Femur (tissue), 1 donor: ENCODE results near the gene SHC3.
"Not testable (repeated sequence)": the region's sequence is repeated elsewhere in the genome, so short reads cannot be mapped to it uniquely, and the experiment has no call there.

ENCODE experiments used
- DNase-seq: peaks from one replicate; pipeline ENCODE4 v3.0.0-alpha.2; 2017

Gene SHC3, protein sequence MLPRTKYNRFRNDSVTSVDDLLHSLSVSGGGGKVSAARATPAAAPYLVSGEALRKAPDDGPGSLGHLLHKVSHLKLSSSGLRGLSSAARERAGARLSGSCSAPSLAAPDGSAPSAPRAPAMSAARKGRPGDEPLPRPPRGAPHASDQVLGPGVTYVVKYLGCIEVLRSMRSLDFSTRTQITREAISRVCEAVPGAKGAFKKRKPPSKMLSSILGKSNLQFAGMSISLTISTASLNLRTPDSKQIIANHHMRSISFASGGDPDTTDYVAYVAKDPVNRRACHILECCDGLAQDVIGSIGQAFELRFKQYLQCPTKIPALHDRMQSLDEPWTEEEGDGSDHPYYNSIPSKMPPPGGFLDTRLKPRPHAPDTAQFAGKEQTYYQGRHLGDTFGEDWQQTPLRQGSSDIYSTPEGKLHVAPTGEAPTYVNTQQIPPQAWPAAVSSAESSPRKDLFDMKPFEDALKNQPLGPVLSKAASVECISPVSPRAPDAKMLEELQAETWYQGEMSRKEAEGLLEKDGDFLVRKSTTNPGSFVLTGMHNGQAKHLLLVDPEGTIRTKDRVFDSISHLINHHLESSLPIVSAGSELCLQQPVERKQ

DNA sequence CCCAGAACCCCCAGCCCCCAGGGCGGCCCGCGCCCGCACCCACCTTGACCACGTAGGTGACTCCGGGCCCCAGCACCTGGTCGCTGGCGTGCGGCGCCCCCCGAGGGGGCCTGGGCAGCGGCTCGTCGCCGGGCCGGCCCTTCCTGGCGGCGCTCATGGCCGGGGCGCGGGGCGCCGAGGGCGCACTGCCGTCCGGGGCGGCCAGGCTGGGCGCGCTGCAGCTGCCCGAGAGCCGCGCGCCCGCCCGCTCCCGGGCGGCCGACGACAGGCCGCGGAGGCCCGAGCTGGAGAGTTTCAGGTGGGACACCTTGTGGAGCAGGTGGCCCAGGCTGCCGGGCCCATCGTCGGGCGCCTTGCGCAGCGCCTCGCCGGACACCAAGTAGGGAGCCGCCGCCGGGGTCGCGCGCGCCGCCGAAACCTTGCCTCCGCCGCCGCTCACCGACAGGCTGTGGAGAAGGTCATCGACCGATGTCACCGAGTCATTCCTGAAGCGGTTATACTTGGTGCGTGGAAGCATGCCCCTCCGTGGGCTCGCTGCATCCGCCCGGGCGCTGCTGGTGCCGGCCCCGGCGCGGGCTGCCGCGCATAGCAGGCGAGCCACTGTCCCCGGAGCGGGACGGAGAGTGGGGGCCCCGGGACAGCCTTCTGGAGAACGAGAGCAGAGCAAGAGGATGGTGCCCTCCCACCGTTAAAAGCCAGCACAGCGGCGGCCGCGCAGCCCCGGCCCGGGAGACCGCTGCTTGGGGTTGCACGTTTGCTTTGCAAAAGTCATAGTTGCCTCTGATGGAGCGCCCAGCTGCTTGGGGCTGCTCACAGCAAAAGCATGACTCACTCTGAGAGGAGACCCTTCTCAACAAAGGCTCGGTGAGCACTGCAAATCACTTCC is at the start of gene SHC3:
TSS of gene SHC3 (minus strand) at position 875 of the 886 bp plus-strand sequence. CDS start at position 517, 358 bp downstream.
- no peak for DNase-seq

DNA sequence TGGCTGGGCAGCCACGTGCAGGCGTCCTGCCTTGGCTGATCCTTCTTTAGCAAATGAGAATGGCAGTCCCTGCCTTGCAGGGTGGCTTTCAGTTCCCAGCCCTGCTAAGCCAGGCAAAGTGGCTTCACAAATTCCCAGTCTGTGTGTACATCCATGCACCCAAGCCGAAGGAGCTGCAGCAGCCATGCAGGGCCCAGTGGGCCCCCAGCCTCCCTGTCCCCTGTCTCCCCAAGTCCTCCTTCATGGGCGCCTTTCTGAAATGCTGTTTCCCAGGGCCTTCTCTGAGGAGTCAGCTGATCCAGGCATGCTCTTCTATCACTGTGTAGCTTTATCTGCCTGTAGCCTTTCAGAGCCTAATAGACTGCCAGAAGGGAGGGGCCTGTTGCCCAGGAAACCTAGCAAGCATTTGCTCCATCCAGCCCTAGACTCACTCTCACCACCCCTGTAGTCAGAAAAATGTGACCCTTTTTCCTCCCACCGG is 47.4 kb upstream of the SHC3 start:
- peak; percentile 55 for DNase-seq

DNA sequence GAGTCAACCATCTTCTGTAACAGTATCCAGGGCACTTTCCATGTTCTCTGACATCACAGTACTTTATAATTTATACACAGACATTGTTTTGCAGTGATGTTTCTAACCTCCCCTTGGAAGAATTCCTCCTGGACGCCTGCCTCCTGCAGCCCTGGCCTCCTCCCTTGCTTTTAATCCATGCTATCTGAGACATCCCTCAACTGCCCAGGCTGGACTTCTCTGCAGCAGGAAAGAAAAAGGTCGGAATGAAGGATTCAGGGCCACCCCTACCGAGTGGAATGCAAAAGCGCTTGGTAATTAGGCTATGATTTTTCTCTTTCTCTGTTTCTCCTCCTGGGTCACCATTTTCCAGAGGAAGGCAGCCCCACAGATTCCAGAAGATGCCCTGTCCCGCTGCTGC is 47.0 kb upstream of the SHC3 start:
- DNase-seq, result peak; percentile 37

DNA sequence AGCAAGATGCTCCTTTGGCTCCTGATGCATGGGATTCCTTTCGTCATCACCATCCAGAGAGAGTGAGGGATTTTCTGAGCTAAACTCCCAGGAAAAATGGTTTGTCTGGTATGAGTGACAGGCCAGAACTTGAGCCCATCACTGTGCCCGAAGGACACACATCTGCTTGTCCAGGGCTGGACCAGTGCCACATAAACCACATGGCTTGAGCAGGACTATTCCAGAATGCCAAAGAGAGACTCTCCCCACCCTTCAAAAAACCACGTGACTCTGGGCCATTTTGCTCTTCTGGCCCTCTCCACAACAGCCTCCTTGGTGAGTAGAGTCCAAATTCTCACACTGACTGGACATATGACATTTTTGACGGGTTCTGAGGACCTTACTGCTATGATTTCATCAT is 46.4 kb upstream of the SHC3 start:
- no peak for DNase-seq

DNA sequence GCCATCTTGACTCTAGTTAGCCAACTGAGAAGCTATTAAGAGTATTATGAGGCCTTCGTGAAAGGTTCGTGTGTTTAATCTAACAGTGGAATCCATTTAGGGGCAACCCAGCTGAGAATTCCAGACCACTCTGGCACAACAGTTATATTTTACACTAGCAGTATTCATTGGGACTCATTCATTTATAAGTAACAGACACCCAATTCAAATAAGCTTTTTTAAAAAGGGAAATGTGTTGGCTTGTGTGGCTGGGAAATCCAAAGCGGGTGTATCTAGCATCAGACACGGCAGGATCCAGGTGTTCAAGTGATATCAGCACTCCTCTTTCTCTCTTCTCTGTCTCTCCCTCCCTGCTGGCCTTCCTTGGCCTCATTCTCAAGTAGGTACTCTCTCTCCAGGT is 46.0 kb upstream of the SHC3 start:
- no peak for DNase-seq

DNA sequence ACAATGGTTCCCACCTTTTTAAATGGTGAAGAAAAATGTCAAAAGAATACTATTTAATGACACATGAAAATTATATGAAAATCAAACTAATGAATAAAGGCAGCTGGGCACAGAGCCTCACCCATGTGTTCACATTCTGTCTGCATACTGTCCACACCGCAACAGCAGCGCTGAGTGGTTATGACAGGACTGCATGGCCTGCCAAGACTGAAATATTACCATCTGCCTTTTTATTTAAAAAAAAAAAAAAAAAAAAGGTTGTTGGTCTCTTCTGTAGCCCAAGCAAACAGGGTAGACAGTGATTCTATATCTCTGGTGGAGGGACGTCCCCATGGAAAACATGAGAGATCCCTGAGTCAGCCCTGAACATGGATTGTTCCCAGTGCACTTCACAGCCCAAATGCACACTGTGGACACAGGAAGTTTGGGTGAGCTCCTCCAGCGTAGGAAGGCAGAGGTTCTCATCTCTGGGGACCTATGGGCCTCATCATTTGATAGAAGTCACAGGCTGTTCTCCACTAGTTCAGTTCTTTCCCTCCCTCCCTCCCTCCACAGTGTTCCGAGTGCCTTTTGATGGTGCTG is 44.9 kb upstream of the SHC3 start:
- DNase-seq, result no peak

DNA sequence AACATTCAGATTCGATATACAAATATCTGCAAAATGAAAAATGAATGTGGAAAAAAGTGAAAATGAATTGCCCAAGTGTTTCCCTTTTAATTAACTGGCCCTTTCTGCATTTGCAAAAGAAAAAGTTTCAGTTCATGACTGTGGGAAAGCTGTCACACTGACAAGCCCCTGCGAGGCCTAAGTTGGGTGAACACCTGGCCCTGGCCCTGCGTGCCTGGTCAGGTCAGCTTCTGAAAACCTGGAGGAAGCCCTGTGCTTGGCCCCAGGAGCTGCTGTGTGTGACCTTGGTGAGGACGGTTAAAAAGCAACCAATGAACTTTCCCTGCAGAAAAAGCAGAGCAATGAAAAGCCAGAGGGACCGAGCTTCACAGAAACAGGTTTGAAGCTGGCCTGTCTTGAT is 41.0 kb upstream of the SHC3 start:
- DNase-seq, result no peak

DNA sequence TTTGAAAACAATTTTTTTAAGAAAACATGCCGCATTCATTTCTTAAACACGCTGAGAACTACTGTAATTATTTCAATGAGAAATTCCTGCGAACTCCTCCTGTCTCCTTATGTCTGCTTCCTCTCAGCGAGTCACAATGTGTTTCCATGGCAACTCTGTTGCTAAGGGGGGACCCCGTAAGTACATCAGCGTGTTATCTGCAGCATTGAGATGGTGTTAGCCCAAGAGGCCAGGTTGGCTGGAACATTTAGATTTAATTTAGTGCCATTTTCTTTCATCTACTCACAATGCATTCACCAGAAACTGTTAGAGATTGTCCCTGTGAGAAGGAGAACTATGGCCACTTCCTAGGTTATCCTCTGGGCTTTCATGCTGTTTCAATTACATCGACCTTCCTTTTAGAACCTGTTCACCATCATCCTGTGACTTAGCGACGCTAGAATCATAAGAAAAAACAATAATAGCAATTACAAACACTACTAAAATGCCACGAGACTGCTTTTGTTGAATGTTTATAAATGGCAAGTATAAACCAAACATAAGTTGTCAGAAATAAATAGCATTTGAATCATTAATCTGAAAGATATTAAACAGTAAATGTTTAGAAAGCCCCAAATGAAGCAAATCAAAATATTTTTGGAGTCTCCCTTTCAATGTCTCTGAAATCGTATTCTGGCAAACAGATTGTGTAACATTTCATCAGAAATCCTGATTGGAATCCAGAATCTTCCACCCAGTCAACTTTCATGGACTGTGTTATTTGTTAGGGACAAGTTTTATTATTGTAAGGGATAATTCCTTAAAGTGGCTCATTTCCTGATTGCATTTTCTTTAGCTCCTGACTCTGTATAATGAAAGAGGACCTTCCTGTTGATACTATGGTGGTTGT is 39.7 kb upstream of the SHC3 start:
- no peak for DNase-seq

DNA sequence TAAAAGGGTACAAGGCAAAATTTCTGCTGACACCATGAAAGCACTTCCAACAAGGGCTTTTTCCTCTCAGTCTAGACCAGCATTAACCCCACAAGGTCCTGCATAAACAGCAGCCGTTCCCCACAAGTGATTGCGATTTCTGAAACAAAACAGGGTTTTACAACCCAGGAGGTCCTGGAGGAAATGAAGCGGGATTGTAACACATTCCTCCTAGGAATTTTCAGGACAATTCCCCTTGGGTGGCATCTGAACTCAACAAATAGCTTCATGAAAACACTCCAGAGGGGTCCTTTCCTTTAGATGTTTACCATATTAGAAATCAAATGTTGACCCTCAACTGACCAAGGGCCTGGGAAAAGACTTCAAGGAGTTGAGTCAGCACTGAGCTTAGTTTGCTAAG is 36.7 kb upstream of the SHC3 start:
- no peak for DNase-seq

DNA sequence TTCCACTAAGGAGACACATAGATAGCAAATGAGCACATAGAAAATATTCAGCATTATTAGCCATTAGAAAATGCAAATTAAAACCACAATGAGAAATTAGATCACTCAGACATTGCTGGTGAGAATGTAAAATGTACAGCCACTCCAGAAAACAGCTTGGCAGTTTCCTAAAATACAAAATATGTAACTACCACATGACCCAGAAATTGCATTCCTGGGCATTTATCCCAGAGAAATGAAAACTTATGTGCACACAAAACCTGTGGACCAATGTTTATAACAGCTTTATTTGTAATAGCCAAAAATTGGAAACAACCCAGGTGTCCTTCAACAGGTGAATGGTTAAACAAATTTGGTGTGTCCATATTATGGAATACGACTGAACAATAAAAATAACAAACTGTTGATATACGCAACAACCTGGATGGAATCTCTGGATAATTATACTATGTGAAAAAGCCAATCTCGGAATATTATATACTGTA is 34.8 kb upstream of the SHC3 start:
- no peak for DNase-seq

DNA sequence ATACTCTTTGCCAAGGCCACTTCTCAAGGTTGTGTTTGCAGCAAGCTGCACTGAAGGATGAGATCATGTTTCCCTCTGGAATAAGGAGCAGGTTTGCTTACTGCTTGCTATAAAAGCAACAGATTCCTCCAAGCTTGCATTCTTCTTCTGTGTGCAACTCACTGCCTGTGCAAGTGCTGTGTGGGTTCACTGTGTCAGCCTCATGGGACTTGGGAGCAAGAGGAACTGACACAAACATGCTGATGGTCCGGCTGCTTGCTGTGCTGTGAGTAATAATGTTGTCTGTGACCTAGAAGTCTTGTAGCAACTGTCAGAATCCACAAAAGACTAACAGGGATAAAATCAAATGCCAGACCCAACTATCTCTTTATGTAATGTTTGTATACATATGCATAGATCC is 33.6 kb upstream of the SHC3 start:
- no peak for DNase-seq

DNA sequence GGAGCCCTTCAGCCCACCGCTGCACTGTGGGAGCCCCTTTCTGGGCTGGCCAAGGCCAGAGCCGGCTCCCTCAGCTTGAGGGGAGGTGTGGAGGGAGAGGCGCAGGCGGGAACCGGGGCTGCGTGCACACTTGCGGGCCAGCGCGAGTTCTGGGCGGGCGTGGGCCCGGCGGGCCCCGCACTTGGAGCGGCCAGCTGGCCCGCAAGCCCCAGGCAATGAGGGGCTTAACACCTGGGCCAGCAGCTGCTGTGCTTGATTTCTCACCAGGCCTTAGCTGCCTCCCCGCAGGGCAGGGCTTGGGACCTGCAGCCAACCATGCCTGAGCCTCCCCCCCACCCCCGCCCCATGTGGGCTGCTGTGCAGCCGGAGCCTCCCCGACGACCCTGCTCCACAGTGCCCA is 30.7 kb upstream of the SHC3 start:
- DNase-seq, result not testable (repeated sequence)

DNA sequence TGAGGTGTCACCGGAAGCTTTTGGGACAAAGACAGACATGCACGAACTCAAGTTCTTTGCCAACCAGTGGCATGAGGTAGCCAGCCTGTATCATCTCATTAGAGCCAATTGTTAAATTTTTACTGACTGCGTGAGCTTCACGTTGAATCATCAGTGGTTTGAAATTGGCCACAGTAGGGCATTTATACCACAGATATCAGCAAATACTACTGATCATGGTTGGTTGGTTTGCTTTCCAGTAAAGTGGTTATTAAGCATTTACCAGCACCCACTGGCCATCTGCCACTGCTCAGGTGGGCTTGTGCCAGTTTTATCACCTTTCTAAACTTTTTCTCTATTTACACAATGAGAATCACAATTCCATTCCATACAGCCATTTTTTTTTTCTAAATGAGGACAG is 28.4 kb upstream of the SHC3 start:
- no peak for DNase-seq

DNA sequence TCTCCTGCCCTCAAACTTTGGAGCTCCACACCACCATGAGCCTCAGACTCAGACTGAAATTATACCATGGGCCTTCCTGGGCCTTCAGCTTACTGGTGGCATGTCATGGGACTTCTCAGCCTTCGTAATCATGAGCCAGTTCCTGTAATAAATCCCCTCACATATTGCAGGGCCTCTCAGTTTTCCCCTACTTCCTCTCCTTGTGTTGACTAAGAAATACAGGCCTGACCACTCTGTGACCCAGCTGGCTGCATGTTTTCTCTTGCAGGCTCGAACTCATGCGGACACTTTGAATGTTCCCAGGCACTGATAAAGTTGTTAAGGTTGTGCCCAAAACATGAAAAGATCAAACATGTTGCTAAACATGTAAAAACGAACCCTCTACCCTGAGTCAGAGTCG is 26.2 kb upstream of the SHC3 start:
- no peak for DNase-seq

DNA sequence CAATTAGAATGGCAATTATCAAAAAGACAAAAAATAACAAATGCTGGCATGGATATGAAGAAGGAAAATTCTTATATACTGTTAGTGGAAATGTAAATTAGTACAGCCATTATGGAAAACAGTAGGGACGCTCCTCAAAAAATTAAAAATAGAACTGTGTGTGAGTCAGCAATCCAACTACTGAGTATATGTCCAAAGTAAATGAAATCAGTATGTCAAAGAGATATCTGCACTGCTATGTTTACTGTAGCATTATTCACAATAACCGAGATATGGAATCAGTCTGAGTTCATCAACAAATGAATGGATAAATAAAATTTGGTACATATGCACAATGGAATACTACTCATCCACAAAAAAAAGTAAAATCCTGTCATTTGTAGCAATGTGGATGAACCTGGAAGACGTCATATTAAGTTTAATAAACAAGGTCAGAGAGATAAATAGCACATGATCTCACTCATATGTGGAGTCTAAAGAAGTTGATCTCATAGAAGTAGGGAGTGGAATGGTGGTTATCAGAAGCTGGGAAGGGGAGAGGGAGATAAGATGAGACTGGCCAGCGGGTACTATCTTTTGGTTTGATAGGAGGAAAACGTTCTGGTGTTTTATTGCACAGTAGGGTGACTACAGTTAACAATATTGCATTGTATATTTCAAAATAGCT is 16.6 kb upstream of the SHC3 start:
- no peak for DNase-seq

DNA sequence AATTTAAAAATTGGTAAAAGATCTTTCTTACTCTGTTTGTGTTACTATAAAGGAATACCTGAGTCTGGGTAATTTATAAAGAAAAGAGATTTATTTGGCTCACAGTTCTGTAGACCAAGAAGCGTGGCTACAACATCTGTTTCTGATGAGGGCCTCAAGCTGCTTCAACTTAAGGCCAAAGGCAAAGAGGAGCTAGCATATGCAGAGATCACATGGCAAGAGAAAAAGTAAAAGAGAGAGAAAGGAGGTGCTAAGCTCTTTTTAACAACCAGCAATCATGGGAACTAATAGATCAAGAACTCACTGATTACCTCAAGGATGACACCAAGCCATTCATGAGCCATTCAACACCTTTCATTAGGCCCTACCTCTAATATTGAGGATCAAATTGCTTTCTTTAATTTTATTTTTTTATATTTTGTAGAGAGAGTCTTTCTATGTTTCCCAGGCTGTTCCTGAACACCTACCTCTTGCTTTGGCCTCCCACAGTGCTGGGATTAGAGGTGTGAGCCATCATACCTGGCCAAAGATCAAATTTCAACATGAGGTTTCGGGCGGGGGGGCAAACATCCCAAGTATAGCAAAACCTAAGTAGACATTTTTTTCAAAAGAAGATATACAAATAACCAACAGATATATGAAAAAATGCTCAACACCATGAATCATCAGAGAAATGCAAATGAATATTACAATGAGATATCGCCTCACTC is 16.0 kb upstream of the SHC3 start:
- no peak for DNase-seq

DNA sequence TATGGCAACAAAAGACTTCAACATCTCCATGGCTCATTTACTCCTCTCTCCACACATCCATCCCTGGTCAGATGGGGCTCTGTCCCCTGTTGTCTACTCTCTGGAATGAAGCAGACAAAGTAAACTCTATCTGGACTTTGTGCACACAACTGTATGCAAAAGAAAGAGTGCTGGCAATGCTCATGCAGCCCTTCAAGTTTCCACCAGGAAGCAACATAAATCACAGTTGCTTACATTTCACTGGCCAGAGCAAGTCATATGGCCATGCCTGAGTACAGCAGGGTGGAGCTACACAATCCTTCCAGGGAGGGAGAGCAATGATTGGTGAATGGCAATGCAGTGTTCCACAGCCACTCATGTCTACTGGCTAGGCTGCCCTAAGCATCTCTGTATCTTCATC is 12.4 kb upstream of the SHC3 start:
- DNase-seq, result no peak

DNA sequence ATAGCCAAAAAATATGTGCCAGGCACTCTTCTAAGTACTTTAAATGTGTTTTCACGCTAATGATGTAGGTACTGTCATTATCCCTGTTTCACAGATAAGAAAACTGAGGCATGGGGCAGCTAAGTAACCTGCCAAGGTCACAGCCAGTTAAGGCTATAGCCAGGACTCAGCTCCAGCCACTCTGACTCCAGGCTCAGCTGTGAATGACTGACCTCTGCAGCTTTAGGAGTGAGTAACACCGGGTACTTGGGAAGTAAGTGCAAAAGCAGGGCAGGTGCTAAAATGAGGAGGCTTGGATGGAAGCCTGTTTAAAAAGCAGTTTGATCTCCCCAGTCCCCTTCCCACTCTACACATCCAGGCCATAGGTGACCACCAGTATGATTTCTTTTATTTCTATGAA is 10.6 kb upstream of the SHC3 start:
- no peak for DNase-seq

DNA sequence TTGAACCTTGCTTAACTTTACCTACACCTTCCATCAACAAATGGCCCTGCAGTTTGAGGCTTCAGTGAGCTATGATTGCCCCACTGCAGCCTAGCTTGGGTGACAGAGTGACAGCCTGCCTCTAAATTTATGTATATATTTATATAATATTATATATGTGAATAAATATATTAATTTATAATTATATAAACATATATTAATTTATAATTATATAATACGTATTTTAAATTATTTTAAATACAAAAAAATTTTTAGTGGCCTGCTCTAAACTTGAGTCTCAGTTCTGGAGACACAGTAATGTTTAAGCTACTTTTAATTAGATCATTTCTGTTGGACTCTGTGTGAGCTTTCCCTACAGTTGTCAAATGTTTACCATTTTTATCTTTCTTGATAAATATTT is 9.3 kb upstream of the SHC3 start:
- no peak for DNase-seq

DNA sequence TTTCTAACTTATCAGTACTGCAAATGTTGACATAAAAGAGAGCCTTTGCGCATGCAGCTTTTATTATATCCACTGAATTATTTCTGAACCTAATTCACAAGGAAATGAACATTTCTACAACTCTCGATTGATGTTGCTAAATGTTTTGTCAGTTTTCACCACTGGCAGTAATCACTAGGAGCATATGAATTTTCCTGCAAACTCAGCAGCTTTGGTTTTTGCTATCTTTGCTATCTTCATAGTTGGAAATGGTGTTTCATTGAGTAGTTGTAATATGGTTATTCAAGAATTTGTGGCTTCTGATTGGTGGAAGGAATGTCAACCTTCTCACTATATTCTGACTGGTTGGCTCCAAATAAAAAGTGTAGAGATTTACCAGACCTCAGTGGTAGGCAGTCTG is 8.9 kb upstream of the SHC3 start:
- DNase-seq, result no peak

DNA sequence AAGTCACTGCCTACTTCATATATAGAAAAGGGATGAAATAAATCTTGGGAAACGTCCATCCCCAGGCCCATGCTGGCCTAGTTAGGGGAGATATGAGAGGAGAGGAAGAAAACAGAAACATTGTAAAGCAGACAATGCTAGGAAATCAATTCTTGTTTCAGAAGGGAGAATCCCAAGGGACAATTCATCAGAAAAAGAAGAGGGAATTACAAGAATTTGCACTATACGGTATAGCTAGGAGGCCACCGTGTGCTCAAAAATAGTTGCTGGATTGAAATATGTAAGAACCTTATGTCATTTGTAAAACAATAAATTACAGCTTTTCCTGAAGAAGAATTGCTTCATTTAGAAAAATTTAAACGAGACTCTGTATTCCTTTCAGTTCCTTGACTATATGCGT is 8.3 kb upstream of the SHC3 start:
- DNase-seq, result no peak
